HG03565 (cell line): ENCODE results near the gene NOP56.

Experiments
- ATAC-seq: cut with Tn5 transposase; IDR thresholded peaks from one replicate; pipeline ENCODE4 v1.9.1; 2021; ENCODE audit warnings: mild to moderate bottlenecking, moderate library complexity; ENCODE audit not compliant: unreplicated experiment

NOP56 gene

GRCh38 chr20:2651772-2652723 is at the start of gene NOP56:
TSS of gene NOP56 (plus strand) at chr20:2652632. CDS start at chr20:2652661, 29 bp downstream.
- ATAC-seq, result peak; percentile 76

- no peak for ATAC-seq
These were observed 49.7 kb upstream of the NOP56 start for GRCh38 chr20:2602746-2603145.

- ATAC-seq, result no peak
These were observed 48.5 kb upstream of the NOP56 start for GRCh38 chr20:2603816-2604505.

- no peak for ATAC-seq
These were observed 48.0 kb upstream of the NOP56 start for GRCh38 chr20:2604506-2604835.

GRCh38 chr20:2606507-2607006 is 45.9 kb upstream of the NOP56 start:
- no peak for ATAC-seq

- ATAC-seq, result no peak
These were observed 42.1 kb upstream of the NOP56 start for GRCh38 chr20:2610326-2610725.

GRCh38 chr20:2610941-2611720 is 41.3 kb upstream of the NOP56 start:
- no peak for ATAC-seq

GRCh38 chr20:2612073-2612472 is 40.4 kb upstream of the NOP56 start:
- no peak for ATAC-seq

- ATAC-seq, result no peak
These were observed 35.8 kb upstream of the NOP56 start for GRCh38 chr20:2616634-2617033.

- no peak for ATAC-seq
These were observed 35.2 kb upstream of the NOP56 start for GRCh38 chr20:2617099-2617714.

GRCh38 chr20:2618815-2619214 is 33.6 kb upstream of the NOP56 start:
- ATAC-seq, result no peak

- ATAC-seq, result no peak
These were observed 33.1 kb upstream of the NOP56 start for GRCh38 chr20:2619337-2619736.

- no peak for ATAC-seq
These were observed 32.4 kb upstream of the NOP56 start for GRCh38 chr20:2619961-2620595.

GRCh38 chr20:2624190-2624589 is 28.2 kb upstream of the NOP56 start:
- no peak for ATAC-seq

GRCh38 chr20:2625062-2625461 is 27.4 kb upstream of the NOP56 start:
- no peak for ATAC-seq

GRCh38 chr20:2626853-2627541 is 25.4 kb upstream of the NOP56 start:
- no peak for ATAC-seq

- ATAC-seq, result no peak
These were observed 21.2 kb upstream of the NOP56 start for GRCh38 chr20:2631228-2631627.

GRCh38 chr20:2633381-2633780 is 19.1 kb upstream of the NOP56 start:
- no peak for ATAC-seq

- no peak for ATAC-seq
These were observed 15.2 kb upstream of the NOP56 start for GRCh38 chr20:2637246-2637645.

GRCh38 chr20:2640260-2640659 is 12.2 kb upstream of the NOP56 start:
- no peak for ATAC-seq
